CD4-positive, alpha-beta memory T cell (primary cell): ENCODE data around the gene SPESP1. TPM values are rescaled to one million over a fixed set of nuclear protein-coding genes. Genes with fewer than 3 reads are reported as not detected.

ENCODE experiments used
- polyA plus RNA-seq, 2 donors: library from polyadenylated mRNA; unstranded; fragments of 300-500 nt; fragmentation: Illumina TruSeq; gene quantifications; one replicate each; pipeline ENCODE4 v1.2.3, GENCODE V29; 2021
- total RNA-seq, 2 experiments: library from RNA; stranded (reverse); gene quantifications; one replicate each; pipeline ENCODE4 v1.2.3, GENCODE V29; 2021

Gene SPESP1
- total and polyA plus RNA-seq, 4 experiments from 2014 or later = 0.53 to 0.80 (median 0.64) TPM

Other genes with a start within 250 kb of the SPESP1 start
- 100 to 1,000 TPM; 134 TPM for gene ANP32A, start 109.6 kb upstream of the SPESP1 start, total RNA-seq
- 10 to 100 TPM; 52.7 to 64.5 TPM for gene ANP32A, start 109.6 kb upstream of the SPESP1 start, polyA plus RNA-seq
- gene NOX5, start 84.2 kb downstream of the SPESP1 start, total RNA-seq = under 1 TPM; 0.06 to 0.08 TPM
- not detected for gene NOX5, start 84.2 kb downstream of the SPESP1 start, polyA plus RNA-seq
- 1 to 10 TPM; 7.2 TPM for gene GLCE, start 230.1 kb downstream of the SPESP1 start, total RNA-seq
- 1 to 10 TPM; 6.1 to 9.0 TPM for gene GLCE, start 230.1 kb downstream of the SPESP1 start, polyA plus RNA-seq